Measurements from ENCODE around the gene SAMD9.

GRCh38 chr7:93117327-93117726 is 452 bp downstream of the SAMD9 start:
- TF ChIP-seq CTCF (IDR thresholded peaks at IDR 0.05; ENCODE audit: poor library complexity) (no peak), EZH2phosphoT487 (IDR thresholded peaks at IDR 0.05; ENCODE audit: low read depth, severe bottlenecking, unreplicated experiment) (no peak)

Data from hepatocyte (in vitro differentiated cells).